ENCODE data around the gene TBX20.
"Not testable (repeated sequence)": the region's sequence is repeated elsewhere in the genome, so short reads cannot be mapped to it uniquely, and the experiment has no call there.

DNA sequence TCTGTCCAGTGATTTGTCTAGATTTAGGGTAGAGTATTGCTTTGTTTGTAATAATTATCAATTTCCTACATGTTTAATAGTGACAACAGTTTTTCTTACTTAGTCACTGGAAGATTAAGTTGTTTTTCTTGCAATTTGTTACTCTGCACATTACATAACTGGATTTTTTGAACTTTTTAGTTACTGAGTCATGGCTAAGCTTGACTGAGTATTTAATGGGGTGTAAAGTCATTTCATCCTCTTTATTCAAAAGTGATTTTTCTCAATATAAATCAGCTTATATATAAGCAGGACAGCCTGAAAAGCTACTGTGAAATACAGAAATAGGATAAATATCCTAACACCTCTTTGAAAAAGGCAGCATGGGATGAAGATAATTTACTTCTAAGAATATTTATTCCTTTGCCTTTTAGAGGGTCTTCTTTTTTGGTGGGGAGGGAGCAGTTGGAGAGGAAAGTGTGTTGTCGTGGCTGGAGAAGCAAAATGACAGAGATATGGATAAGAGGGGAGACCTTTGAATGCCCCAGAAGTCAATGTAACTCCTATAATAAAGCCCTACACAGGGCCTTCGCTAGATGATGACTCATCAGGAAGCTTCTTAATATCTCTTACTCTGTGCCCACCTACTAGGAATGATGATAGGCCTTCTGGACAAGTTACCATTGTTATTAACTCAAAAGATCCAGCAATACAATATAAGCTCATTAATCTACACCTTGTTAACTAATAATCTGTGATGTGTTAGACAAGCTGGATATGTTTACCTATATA, 55.3 kb downstream of the TBX20 start:
- TF ChIP-seq, protein P1, sequence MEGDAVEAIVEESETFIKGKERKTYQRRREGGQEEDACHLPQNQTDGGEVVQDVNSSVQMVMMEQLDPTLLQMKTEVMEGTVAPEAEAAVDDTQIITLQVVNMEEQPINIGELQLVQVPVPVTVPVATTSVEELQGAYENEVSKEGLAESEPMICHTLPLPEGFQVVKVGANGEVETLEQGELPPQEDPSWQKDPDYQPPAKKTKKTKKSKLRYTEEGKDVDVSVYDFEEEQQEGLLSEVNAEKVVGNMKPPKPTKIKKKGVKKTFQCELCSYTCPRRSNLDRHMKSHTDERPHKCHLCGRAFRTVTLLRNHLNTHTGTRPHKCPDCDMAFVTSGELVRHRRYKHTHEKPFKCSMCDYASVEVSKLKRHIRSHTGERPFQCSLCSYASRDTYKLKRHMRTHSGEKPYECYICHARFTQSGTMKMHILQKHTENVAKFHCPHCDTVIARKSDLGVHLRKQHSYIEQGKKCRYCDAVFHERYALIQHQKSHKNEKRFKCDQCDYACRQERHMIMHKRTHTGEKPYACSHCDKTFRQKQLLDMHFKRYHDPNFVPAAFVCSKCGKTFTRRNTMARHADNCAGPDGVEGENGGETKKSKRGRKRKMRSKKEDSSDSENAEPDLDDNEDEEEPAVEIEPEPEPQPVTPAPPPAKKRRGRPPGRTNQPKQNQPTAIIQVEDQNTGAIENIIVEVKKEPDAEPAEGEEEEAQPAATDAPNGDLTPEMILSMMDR (IDR thresholded peaks at IDR 0.05), result not testable (repeated sequence)
- TF ChIP-seq EP300, POLR2AphosphoS5 (IDR thresholded peaks at IDR 0.05): not testable (repeated sequence)
